K562 (cell line): Measurements from ENCODE around the gene MRPS35. TPM values are rescaled to one million over a fixed set of nuclear protein-coding genes. Genes with fewer than 3 reads are reported as not detected.

Source experiments
- ATAC-seq: fragments of 200-7000 bp; cut with Tn5 transposase; 3 replicates; pipeline ENCODE4 v1.9.1; 2020; ENCODE audit warnings: moderate library complexity
- BruUV-seq: library from RNA; stranded (reverse); fragments of 400-500 nt; replicated peaks from 2 replicates; lab custom pipeline; 2021; lab: Mats Ljungman, UMichigan
- CTCF ChIA-PET: fragments of 300-600 bp; formaldehyde crosslinking; extraction: SDS; loops from one replicate; lab custom pipeline; 2021; ENCODE audit warnings: low intra/inter-chr PET ratio; lab: Yijun Ruan, JAX
- POLR2A ChIA-PET: fragments of 300-600, 350-650 bp; sonication (Branson Sonifier 250); formaldehyde crosslinking; extraction: SDS; loops from one replicate; lab custom pipeline; 2021; ENCODE audit warnings: antibody characterized with exemption, inconsistent platforms; lab: Yijun Ruan, JAX
- DNase-seq, 4 experiments: peaks; one replicate each; pipeline versions ENCODE4 v3.0.0 to v3.0.0-alpha.2; 2011 to 2018; ENCODE audit warnings: low spot score in 3 of 4, mixed read lengths in 3 of 4; ENCODE audit errors: extremely low read depth in 1 of 4
- FAIRE-seq: peaks from 2 replicates; lab custom pipeline; 2011; peaks lifted over from hg19 to GRCh38; lab: Jason Lieb, UNC
- H2AFZ ChIP-seq: 2 replicates; pipeline ENCODE4 v1.6.0; 2011; ENCODE audit warnings: low read depth, low read length, control low read depth, inconsistent platforms
- H3K27ac ChIP-seq: fragments of 200-600 bp; 3 replicates; pipeline ENCODE4 v1.8.0; 2011; ENCODE audit warnings: low read depth, mild to moderate bottlenecking, control low read depth, inconsistent platforms, low read length, moderate library complexity, mixed read lengths; ENCODE audit errors: extremely low read depth
- H3K27me3 ChIP-seq, 2 experiments: fragments of 300-600 bp in 1 of 2; 2 replicates in 1 of 2; 3 replicates in 1 of 2; pipeline versions ENCODE4 v1.6.0 to v1.8.0; 2011; ENCODE audit warnings: inconsistent platforms in 2 of 2, low read length in 2 of 2, mild to moderate bottlenecking in 1 of 2, mixed read lengths in 1 of 2, moderate library complexity in 1 of 2; ENCODE audit not compliant: control insufficient read depth in 2 of 2, insufficient read depth in 2 of 2
- H3K36me3 ChIP-seq: fragments of 300-600 bp; 3 replicates; pipeline ENCODE4 v1.8.0; 2011; ENCODE audit warnings: mild to moderate bottlenecking, low read length, inconsistent platforms; ENCODE audit not compliant: control insufficient read depth, insufficient read depth
- H3K4me1 ChIP-seq, 2 experiments: fragments of 200-600 bp in 1 of 2; replicated peaks in 1 of 2; 2 replicates in 1 of 2; 3 replicates in 1 of 2; pipeline versions ENCODE4 v1.5.1 to v1.8.0; 2011; ENCODE audit warnings: inconsistent platforms in 2 of 2, low read length in 2 of 2, mild to moderate bottlenecking in 1 of 2, mixed read lengths in 1 of 2, moderate library complexity in 1 of 2; ENCODE audit not compliant: control insufficient read depth in 2 of 2, insufficient read depth in 2 of 2
- H3K4me2 ChIP-seq: 2 replicates; pipeline ENCODE4 v1.6.1; 2011; ENCODE audit warnings: low read length, control low read depth, inconsistent platforms, mixed read lengths; ENCODE audit not compliant: insufficient read depth
- H3K4me3 ChIP-seq: fragments of 200-600 bp; sonication (generic), shearing (Covaris generic); 2 replicates; pipeline ENCODE4 v1.5.1; 2016; ENCODE audit warnings: control low read depth, inconsistent platforms
- H3K79me2 ChIP-seq: fragments of 200-600 bp; 3 replicates; pipeline ENCODE4 v1.8.0; 2011; ENCODE audit warnings: low read length, inconsistent platforms; ENCODE audit not compliant: control insufficient read depth, insufficient read depth
- H3K9ac ChIP-seq, 2 experiments: 2 replicates each; pipeline versions ENCODE4 v1.6.0 to v1.6.1; 2011; ENCODE audit warnings: low read depth in 2 of 2, low read length in 2 of 2, control low read depth in 1 of 2, inconsistent platforms in 1 of 2, mild to moderate bottlenecking in 1 of 2, mixed read lengths in 1 of 2; ENCODE audit not compliant: insufficient read depth in 1 of 2
- H3K9me1 ChIP-seq: one replicate; pipeline ENCODE4 v1.6.0; 2011; ENCODE audit warnings: inconsistent platforms, mild to moderate bottlenecking, low read length, moderate library complexity; ENCODE audit not compliant: control insufficient read depth, insufficient read depth
- H3K9me3 ChIP-seq: replicated peaks from 2 replicates; pipeline ENCODE4 v1.5.1; 2011; ENCODE audit warnings: low read depth, low read length, inconsistent platforms; ENCODE audit not compliant: control insufficient read depth, insufficient read depth
- H4K20me1 ChIP-seq: replicated peaks from 2 replicates; pipeline ENCODE4 v1.6.1; 2011; ENCODE audit warnings: low read length, inconsistent platforms, mixed read lengths; ENCODE audit not compliant: control insufficient read depth, insufficient read depth
- ADNP ChIP-seq: fragments of 200-800 bp; sonication (Bioruptor generic); IDR thresholded peaks from 2 replicates; pipeline ENCODE4 v1.6.1; 2016; ENCODE audit warnings: missing genetic modification characterization, missing compliant biosample characterization
- CBFA2T2 ChIP-seq: fragments of 450-650 bp; conservative IDR thresholded peaks from 2 replicates; pipeline ENCODE4 v1.6.1; 2017; ENCODE audit warnings: mild to moderate bottlenecking
- HIVEP1 ChIP-seq: fragments of 250-450 bp; sonication (Bioruptor Pico); IDR thresholded peaks from 2 replicates; pipeline ENCODE4 v1.4.0; 2020; ENCODE audit warnings: mild to moderate bottlenecking
- NCOA4 ChIP-seq: fragments of 450-650 bp; IDR thresholded peaks from 2 replicates; pipeline ENCODE4 v1.6.1; 2018; ENCODE audit warnings: mild to moderate bottlenecking; ENCODE audit not compliant: partially characterized antibody
- WGBS: fragments of 100-300 bp; shearing (Covaris generic); methylation state at CpG from one replicate; pipeline ENCODE4 v1.1.6; 2016; ENCODE audit warnings: low coverage, mixed read lengths; ENCODE audit not compliant: insufficient coverage; ENCODE audit errors: missing lambda C conversion rate; 5-methylcytosine and 5-hydroxymethylcytosine counted together
- in situ Hi-C: fragments of 300-500 bp; cut with MboI; formaldehyde crosslinking; loops from 4 replicates; pipeline ENCODE4 v1.15.0; 2018; ENCODE audit warnings: inconsistent platforms, mixed read lengths
- intact Hi-C: fragments of 100-400 bp; cut with micrococcal nuclease; formaldehyde crosslinking; loops from 2 replicates; pipeline ENCODE4 v1.14.2; 2022
- polyA plus RNA-seq, 8 experiments: library from polyadenylated mRNA; depleted of rRNA in 4 of 8; stranded (reverse) in 5 of 8; unstranded in 3 of 8; fragments of >200 nt; fragmentation: Nextera tagmentation in 2 of 8; fragmentation: Illumina TruSeq in 1 of 8; extraction: Ambion mirVana in 2 of 8; extraction: Trizol in 1 of 8; gene quantifications; 2 replicates each; pipeline versions ENCODE4 v1.2.1 to v1.2.3, GENCODE V29; 2011 to 2014; ENCODE audit warnings: inconsistent platforms in 1 of 8, missing spikeins in 1 of 8
- total RNA-seq, 7 experiments: library from RNA; depleted of rRNA in 6 of 7; stranded (reverse); fragments of >200 nt in 6 of 7; fragmentation: Illumina TruSeq in 2 of 7; extraction: Trizol in 2 of 7; gene quantifications; 2 replicates each; pipeline versions ENCODE4 v1.2.1 to v1.2.3, GENCODE V29; 2011 to 2021; ENCODE audit warnings: low replicate concordance in 1 of 7
- TF ChIP-seq, protein P1 (sequence below): fragments of 250-450 bp; sonication (Bioruptor Pico); IDR thresholded peaks from 2 replicates; pipeline ENCODE4 v1.4.0; 2020

MRPS35 gene
- total and polyA plus RNA-seq, 9 of the 15 experiments (the other 6 are each of a cell fraction or from before 2014, with no cell fraction given): 79.0 to 183 (median 114) TPM

DNA sequence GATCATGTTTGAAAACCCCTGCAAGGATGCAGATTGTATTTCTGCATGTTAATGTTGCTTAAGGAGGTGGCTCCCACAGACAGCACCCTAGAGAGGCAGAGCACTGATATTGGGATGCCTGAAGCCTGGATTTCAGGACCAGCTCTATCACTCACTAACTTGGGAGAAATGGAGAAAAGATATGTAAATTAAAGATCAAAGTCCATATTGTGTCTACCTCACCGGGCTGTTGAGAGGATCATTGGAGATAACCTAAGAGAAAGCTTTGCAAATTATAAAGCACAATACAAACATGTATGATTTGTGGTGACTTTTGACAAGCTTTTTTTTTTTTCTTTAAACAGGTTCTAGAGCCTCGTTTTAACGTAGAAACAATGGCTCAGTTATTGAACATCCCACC, 22.0 kb upstream of the MRPS35 start:
- no peak for FAIRE-seq
- Histone ChIP-seq H2AFZ (no peak overlapping the region), H3K9me3 (no peaks in the 10 kb centered on the region), H3K36me3 (no peaks in the 10 kb centered on the region), H3K4me2 (no peak overlapping the region), H3K27me3 (peaks cover 10 to 13% of the 10 kb centered on the region in 2 experiments; a peak in 3 of 5 replicates), H3K27ac (no peak overlapping the region), H3K79me2 (no peaks in the 10 kb centered on the region), H3K9me1 (no peaks in the 10 kb centered on the region), H4K20me1 (no peaks in the 10 kb centered on the region)
- DNase-seq: no peak
- in situ Hi-C loops: no loop called here
- 4% methylated on average over 3 of the region's 3 CpGs for WGBS
- ChIA-PET POLR2A (interaction anchor here (1.1 kb wide), 1 partner anchor 21 kb away, joined by 3 read pairs; no protein-coding TSS in a partner anchor), CTCF (no interaction called here)
- no peak for TF ChIP-seq HIVEP1 (CRISPR knock-in tag)
- TF ChIP-seq NCOA4: no peak
- TF ChIP-seq, protein P1, sequence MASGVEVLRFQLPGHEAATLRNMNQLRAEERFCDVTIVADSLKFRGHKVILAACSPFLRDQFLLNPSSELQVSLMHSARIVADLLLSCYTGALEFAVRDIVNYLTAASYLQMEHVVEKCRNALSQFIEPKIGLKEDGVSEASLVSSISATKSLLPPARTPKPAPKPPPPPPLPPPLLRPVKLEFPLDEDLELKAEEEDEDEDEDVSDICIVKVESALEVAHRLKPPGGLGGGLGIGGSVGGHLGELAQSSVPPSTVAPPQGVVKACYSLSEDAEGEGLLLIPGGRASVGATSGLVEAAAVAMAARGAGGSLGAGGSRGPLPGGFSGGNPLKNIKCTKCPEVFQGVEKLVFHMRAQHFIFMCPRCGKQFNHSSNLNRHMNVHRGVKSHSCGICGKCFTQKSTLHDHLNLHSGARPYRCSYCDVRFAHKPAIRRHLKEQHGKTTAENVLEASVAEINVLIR (CRISPR knock-in tag): no peak
- no peak for TF ChIP-seq CBFA2T2
- TF ChIP-seq ADNP (tag): no peak
- TF ChIP-seq, all 486 proteins: peak for 0
- H3K9ac ChIP-seq: no peak overlapping the region
- intact Hi-C loops: no loop called here
- ATAC-seq: no peak
- no TSS peak for BruUV-seq
- no peak overlapping the region for H3K4me3 ChIP-seq
- no peaks in the 10 kb centered on the region for H3K4me1 ChIP-seq
